NCI-H526 (cell line): Measurements from ENCODE around the gene BCL7B.
"Not testable (repeated sequence)": the region's sequence is repeated elsewhere in the genome, so short reads cannot be mapped to it uniquely, and the experiment has no call there.

Experiments
- DNase-seq, 2 experiments: peaks; one replicate each; lab custom pipeline; 2025; lab: John Stamatoyannopoulos, UW

The BCL7B gene

DNA sequence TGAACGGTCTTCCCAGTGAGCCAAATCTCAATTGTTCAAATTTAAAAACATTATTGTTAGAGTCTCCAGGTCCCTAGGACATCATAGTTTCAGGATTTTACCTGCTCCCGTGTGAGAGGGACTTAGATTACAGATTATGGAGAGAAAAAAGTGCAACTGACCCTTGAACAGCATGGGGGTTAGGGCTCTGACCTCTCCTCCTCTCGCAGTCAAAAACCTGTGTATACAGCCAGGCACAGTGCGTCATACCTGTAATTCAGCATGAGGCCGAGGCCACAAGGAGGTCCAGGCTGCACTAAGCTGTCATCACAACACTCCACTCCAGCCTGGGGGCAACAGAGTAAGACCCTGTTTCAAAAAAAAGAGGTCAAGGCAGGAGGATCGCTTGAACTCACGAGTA is 60.9 kb downstream of the BCL7B start:
- DNase-seq: no peak

DNA sequence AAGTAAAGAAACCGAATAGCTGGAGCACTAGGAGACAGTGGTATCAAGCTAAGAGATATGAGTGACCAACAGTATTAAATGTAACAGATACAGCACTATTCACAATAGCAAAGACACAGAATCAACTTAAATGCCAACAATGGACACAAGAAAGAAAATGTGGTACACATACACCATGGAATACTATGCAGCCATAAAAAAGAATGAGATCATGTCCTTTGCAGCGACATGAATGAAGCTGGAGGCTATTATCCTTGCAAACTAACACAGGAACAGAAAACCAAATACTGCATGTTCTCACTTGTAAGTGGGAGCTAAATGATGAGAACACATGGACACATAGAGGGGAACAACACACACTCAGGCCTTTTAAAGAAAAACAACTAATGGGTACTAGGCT is 62.0 kb downstream of the BCL7B start:
- not testable (repeated sequence) for DNase-seq

DNA sequence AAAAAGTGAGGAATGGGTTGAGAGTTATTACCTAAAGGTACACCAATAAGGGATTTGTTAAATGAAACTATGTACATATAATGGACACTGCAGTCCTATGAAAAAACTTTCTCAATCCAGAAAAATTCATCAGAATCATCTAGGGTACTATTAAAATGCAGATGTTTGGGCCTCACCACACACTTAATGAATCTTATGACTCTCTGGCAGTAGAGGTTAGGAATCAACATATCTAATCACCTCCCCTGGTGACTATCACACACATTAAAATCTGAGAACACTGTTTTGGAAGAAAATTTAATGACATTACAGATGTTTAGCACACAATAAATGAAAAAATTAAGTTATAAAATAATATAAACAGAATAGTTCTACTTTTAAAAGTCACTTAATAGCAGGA is 67.5 kb downstream of the BCL7B start:
- no peak for DNase-seq

DNA sequence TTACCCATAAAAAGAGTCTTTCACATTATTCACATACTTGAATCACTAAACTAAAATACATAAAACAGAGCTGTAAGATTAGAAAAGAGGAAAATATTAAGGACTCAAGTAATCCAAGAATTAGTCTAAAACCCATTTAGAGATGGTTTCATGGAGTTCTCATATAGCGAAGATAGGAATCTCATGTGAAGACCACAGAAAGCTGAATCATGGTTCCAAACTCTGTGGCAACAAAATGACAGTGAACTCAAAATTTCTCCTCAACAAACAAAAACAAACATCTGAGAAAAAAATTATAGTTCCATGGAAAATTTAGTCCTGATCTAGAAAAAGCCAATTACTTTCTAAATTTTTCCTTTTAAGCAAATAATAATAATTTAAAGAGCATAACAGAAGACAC is 70.0 kb downstream of the BCL7B start:
- no peak for DNase-seq
